HT-29 (cell line): ENCODE measurements around the gene MBD3. TPM values are rescaled to one million over a fixed set of nuclear protein-coding genes. Genes with fewer than 3 reads are reported as not detected.
"Not testable (repeated sequence)": the region's sequence is repeated elsewhere in the genome, so short reads cannot be mapped to it uniquely, and the experiment has no call there.

Experiments used
- DNase-seq: peaks from one replicate; pipeline ENCODE4 v3.0.0-alpha.2; 2015; ENCODE audit warnings: low spot score
- total RNA-seq: library from RNA; depleted of rRNA; stranded (reverse); fragments of >200 nt; shearing (Covaris generic); gene quantifications from 2 replicates; pipeline ENCODE4 v1.2.3, GENCODE V29; 2014; rRNA removed

MBD3 gene, protein sequence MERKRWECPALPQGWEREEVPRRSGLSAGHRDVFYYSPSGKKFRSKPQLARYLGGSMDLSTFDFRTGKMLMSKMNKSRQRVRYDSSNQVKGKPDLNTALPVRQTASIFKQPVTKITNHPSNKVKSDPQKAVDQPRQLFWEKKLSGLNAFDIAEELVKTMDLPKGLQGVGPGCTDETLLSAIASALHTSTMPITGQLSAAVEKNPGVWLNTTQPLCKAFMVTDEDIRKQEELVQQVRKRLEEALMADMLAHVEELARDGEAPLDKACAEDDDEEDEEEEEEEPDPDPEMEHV
- total RNA-seq: 202 and 231 TPM in 2 replicates

DNA sequence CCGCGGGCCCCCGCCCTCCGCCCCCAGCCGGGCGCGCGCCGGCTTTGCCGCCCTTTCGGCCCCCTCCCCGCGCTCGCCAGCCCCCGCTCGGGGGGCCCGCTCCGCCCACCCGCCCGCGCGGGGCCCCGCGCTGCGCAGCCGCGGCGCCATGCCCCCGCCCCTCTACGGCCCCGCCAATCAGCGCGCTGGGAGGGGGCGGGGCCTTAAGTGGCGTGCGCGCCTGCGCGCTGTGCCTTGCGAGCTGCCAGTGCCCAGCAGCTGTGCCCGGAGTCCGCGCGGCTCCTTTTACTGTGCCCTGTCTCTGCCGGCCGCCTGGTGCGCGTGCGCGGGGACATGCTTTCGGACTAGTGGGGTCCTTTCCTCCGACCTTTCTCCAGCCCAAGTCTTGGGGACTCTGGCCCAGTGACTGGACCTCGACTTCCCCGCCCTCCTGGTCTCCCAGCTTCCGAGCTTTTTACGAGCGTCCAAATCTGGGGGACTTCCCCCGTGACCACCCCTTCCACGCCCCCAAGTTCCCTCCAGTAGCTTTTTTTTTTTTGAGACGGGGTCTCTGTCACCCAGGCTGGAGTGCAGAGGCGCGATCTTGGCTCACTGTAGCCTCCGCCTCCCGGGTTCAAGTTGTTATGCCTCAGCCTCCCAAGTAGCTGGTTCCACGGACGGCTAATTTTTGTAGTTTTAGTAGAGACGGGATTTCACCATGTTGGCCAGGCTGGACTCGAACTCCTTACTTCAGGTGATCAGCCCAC lies at the start of gene MBD3:
Gene MBD3 (minus strand): TSS at position 111 of the 746 bp plus-strand sequence. CDS start 234 bp downstream, outside the sequence.
- DNase-seq: peak; percentile 90

DNA sequence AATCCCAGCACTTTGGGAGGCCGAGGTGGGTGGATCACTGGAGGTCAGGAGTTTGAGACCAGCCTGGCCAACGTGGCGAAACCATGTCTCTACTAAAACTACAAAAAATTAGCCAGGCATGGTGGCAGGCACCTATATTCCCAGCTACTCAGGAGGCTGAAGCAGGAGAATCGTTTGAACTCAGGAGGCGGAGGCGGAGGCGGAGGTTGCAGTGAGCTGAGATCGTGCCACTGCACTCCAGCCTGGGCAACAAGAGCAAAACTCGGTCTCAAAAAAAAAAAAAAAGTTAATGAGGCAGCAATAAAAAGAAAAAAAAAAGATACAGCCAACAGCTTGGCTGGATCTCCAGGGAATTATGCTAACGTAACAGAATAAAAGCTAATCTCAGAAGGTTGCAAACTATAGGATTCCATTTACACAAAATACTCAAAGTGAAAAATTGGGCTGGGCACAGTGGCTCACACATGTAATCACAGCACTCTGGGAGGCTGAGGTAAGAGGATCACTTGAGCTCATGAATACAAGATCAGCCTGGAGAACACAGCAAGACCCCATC lies 48.3 kb upstream of the MBD3 start:
- not testable (repeated sequence) for DNase-seq

DNA sequence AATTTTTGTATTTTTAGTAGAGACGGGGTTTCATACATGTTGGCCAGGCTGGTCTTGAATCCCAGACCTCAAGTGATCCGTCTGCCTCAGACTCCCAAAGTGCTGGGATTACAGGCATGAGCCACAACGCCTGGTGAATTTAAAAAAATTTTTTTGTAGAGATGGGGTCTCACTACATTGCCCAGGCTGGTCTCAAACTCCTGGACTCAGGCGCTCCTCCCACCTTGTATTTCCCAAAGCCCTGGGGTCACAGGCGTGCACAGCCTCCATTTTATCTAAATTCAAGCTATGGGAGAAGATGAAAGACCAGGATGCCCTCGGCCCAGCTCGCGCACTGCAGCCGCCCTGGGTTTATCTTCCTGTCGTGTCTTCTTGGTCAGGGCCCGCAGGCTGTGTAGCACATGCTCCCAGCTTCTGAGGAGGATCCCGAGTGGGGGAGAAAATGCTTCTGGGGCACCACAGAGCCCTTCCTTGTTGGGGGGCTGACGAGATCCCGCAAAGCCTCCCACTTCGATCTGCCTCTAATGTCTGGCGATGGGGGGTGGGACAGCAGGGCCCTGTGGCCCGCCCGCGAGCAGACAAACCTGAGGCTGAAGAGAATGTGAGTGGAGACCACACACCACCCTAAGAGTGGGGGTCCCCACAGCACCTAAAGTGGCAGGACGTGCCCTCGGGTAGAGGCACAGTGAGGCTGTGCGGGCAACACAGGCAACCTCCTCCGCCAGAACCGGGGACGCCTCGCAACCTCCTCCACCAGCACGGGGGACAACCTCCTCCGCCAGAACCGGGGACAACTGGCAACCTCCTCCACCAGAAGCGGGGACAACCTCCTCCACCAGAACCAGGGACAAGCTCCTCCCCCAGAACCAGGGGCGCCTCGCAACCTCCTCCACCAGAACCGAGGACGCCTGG lies 43.9 kb upstream of the MBD3 start:
- no peak for DNase-seq

DNA sequence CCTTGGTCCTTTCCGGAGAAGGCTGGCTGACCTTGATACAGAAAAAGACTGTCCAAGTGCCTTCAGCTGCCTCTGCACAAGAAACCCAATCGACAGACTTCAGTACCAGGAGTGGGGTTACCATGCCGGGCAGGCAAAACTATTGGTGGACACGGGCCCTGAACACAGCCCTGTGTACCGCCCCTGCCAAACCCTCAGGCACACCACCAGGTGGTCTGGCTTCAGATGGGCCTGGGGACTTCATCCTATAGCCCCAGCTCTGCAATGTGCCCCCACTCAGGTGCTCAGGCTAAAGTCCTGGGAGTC lies 42.2 kb upstream of the MBD3 start:
- no peak for DNase-seq

DNA sequence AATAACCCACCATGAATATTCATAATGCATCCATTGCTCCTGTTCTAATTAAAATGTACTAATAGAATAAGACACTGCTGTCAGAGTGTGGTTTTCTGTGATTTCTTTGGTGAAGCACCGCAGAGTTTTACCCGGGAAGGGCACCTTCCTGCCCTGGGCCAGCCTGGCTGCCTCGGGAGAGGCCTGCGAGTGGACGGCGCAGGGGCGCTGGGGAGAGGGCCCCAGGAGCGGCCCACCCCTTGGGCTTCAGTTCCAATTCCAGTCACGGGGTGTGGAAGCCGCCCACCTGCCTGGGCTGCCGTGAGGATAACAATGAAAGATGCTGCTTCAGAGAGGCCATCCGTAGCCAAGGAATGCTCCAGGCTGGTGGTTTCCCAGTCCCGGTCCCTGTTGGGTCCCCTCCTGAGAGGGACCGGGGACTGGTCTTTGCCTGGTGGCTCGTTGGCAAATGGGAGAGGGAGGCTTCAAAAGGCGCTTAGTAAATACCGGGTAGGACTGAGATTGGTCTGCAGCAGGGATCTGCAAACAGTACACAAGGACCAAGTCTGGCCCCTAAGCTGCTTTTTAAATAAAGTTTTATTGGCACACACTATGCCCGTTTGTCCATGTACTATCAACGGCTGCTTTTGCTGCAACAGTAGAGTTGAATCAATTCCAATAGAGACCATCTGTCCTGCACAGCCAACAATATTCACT lies 41.7 kb upstream of the MBD3 start:
- DNase-seq: no peak

DNA sequence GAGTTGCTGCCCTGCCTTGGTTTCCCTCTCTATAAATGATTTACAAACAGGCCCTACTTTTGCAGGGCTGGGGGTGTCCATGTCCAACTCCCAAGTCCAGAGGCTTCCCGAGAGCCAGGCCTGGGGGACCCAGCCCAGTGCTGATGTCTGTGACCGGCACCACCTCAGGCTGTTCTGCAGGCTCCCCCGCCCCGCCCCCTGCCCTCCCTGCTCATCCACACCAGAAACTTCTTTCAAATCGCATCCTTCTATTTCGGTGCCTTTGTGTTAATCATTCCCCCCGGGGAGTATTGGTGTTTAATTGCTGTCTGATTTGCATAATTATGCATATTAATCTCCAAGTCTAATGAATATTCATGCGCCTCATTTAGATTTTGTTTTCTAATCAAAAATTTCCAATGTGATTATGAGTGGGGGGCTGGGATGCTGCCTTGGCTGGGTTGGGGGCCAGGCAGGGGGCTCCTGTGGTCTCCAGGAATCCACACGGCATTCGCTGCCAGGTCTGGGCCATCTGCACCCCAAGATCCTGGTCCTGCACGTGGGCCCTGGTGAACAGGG lies 40.7 kb upstream of the MBD3 start:
- DNase-seq: no peak

DNA sequence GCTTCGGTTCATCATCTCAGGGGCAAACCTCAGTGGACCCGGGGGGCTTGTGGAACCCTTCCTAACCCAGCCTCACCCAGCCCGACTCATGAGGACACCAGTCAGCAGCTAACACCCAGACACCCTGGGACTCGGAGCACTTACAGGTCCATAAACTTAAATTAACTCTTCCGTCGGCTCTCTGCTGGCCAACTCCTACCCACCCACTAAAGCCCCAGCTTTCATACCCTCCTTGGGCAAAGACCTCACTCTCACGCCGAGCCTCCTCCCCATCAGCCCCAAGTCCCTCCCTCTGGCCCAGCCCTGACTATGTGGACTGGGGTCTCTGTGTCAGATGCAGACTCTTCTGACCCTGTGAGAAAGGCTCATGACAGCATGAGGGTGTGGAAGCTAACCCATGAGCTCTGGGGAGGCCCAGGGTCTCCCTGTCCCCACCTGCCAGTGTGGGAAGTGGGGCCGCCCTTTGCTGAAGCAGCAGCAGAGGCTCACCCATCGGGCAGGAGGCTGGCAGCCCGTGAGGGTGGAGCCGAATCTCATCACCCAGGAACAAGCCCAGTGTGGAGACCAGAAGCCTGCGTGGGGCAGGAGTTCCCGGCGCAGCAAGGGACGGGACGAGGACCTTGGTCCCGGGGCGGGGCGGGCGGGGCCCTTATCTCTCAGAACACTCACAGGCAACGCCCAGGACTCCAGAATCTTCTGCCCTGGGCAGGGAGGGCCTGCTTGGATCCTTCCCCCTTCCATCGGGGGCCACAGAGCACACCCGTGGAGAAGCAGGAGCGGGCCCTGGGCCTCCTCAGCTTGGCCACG lies 40.0 kb upstream of the MBD3 start:
- DNase-seq: no peak

DNA sequence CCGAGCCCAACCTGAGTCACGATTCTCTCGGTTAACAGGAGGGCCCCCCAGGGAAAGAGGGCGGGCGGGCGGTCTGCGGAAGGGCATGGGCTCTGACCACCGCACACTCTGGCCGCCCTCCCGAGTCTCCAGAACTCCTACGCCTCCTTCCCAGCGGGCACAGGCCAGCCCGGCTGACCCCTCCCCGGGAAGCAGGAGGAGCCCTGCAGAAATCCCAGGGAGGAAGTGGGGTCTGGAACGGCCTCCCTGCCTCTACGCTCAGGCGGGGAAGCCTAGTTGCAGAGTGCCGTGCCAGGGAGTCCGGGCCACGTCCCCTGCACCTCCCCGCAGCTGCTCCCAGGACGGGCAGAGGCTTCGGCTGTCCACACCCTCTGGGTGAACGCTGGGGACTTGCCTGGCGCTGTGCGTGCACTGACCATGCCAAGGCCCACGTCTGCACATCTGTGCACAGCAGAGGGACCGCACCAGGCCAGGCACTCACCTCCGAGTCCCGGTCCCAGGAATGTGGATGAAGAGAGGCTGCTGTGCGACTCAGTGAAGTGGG lies 39.0 kb upstream of the MBD3 start:
- DNase-seq: no peak

DNA sequence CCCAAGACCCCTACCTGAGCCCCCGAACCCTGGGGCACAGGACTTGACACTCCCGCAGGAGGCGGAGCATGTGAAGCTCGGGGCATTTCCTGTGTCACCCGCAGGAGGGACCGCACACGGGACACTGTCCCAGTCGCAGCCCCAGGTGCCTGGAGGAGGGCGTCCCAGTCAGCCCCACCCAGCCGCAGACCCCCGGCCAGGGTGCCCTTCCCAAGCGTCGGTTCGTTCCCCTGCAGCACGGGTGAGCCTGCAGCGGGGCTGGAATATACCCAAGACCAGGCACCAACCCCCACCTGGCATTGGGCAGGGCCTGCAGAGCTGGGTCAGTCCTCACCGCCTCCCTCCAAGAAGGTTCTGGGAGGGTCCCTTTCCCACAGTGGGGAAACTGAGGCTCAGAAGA lies 38.1 kb upstream of the MBD3 start:
- DNase-seq: no peak

DNA sequence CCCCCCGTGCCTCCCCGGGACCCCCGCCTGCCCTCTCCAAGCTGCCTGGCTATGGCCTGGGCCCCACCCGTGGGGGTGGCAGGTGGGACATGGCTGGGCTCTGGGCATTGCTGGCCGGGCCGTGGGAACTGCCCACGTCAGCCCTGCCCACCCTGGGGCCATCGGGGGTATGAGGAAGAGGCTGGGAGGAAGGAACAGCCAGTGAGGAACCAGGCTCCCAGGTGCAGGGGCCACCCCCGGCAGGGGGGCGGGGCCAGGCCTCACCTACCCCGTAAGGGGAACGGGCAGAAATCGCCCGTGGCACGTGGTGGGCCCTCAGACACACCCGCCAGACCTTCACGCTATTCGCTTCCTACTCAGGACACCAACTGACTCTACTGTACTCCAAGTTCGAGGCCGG lies 37.3 kb upstream of the MBD3 start:
- no peak for DNase-seq

DNA sequence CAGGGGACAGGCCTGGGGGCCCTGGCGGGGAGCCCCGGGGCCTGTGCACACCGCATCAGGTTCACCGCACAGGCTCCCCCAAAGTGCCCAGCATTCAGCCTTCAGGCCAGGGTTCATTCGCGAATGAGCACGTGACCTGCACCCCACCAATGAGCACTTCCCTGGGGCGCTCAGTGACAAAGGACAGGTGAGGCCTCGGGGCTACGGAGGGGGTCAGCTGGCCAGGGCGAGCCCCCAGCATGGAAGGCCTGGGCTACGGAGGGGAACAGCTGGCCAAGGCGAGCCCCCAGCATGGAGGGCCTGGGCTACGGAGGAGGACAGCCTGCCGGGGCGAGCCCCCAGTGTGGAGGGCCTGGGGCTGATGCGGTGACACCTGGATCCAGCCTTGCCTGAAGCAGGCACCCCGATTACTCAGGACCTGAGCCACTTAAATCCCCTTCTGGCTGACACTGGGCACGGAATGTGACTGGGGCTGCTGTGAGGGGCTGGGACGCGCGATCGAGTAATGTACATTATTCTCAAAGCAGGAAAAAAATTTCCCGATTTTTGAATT lies 36.7 kb upstream of the MBD3 start:
- no peak for DNase-seq

DNA sequence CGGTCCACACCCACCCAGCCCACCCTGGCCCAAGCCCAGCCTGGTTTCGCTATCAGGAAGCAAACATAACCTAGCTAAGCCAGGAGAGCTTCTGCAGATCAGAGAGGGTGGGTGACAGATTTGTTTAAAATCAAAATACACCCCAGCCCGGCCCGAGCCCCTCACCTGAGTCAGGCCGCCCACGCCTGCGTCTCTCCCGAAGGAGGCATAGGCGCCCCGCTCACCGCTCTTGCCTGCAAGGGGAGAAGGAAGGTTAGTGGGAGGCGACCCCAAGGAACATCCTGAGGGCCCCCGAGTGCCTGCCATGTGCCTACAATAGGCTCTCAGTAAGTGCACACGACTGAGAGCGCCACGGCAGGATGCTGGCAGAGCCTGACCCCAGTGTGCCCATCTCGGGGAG lies 34.5 kb upstream of the MBD3 start:
- no peak for DNase-seq

DNA sequence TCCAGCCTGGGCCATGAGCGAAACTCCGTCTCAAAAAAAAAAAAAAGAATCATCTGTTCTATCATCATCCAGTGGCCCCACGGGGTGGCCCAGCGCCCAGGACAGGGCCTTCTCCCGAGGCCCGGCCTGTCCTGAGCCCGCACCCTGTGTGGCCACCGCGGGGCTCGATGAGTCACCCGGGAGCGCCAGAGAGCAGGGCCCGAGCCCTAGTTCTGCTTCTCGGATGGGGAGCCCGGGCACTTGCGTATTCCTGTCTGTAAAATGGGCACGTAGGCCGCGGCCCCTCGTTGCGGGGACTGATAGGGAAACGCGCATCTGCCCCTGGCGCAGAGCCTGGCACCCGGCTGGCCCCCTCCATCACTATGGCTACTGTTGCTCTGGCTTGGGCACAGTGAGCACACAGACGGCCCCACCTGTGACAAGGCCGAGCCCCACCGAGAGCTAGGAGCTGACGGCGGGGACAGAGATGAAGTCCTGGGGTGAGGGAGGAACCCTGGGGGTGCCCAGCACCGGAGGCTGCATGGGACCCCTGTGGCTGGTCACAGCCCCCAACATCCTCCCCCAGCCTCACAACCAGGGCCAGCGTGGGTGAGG lies 33.8 kb upstream of the MBD3 start:
- no peak for DNase-seq

DNA sequence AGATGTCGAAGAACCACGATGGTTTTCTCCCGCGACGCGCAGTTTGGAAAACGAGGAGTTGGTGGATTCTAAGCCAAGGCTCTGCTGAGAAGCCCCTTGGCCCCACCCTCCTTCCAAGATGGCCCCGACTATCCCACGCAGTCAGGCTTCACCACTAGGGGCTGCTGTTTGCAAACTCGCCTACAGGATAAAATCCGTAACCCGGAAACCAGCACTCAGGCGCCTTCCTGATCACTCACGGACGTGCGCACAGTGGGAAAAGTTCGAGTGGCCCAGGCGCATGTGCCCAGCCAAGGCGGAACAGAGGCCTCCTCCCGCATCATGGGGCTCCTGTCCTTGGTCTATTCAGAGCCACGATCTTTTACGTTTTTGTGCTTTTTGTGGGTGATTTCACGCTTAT lies 31.8 kb upstream of the MBD3 start:
- DNase-seq: peak; percentile 22

DNA sequence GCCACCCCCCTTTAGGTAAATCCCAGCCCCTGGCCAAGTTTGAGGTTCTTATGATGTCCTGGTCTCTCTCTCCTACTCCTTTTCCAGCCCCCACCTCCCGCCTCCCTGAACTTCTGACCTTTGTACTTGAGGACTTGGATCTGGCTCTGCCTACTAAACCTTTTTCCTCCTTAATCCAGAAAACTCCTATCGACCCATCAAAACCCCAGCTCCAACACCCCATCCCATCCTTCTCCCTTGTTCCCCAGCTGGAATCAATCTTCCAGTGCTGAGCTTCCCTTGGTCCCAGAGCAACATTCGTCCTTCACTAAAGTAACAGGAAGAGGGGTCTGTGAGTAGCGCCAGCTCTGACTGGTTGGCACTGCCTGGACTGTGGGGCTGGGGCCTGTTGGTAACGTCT lies 29.9 kb upstream of the MBD3 start:
- DNase-seq: no peak

DNA sequence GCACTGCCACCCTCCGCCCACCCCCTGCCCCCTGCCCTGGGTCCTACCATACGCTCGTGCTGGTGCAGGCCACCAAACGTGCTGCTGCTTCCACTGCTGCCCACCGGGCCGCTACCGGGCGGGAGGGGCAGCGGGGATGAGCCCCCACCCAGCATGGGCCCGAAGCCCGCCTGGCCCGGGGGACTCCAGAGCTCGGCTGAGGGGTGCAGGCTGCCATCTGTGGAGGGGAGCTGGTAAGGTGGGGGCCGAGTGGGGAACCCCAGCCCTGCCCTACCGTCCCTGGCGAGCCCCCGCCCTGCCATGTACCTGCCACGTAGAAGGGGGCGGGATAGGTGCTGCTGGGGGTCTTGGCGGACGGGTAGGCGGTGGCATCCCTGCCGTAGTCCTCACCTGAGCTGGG lies 29.3 kb upstream of the MBD3 start:
- DNase-seq: no peak

DNA sequence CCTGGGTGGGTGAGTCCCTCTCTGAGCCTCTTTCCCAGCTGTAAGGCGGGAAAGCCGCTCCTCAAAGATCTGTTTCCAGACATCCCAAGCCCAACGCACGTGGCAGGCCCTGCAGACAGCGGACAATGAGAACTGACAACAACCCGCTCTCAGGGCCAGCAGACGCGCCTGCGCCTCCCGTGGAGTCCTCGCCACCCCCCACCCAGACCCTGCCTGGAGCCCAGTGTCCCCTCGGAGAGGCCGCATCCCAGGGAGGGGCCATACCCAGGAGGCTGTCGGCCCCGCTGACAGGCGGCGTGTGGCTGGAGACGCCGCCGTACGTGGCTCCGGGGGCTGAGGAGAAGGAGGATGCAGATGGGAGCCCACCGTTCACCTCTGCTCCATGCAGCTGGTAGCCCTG lies 28.9 kb upstream of the MBD3 start:
- DNase-seq: no peak

DNA sequence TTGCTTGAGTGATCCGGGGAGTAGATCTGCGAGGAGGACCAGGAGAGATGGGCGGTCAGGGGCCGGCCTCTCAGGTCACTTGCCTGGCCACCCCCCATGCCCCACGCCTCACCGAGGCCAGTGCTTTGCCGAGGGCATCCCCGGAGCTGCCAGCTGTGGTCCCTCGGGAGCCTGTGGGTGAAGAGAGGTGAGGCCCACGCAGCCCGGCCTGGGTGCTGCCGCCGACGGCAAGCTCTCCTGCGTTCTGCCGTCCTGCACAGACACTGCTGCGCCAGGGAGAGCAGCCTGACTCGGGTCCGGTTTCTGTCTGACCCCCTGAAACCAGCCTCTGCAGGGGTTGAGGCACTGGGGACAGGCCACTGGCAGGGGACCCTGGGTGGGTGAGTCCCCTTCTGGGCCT lies 28.4 kb upstream of the MBD3 start:
- no peak for DNase-seq

DNA sequence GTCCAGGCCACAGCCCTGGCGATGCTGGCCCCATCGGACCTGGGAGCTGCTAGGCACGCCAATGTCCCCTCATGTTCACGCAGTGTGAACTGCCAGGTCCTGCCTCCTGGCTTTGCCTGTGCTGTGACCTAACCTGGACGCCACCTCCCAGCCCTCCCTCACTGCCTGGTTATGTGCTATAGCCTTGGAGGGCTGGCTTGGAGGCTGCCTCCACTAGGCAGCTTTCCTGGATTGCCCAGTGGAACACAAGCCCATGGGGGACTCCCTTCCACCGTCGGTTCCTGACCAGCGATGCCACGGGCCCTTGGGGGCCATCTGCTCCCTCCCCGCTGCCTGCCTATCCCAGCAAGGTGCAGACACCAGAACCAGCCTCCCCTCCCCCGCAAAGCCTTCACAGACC lies 27.8 kb upstream of the MBD3 start:
- no peak for DNase-seq
